Fibroblast of skin of left biceps (primary cell): Measurements from ENCODE around the gene SETD7.

Experiments
- DNase-seq, 2 experiments: peaks; one replicate each; pipeline ENCODE4 v3.0.0-alpha.2; 2013; ENCODE audit warnings: low read depth in 2 of 2

SETD7 gene

GRCh38 chr4:139550724-139551429 lies 5.1 kb downstream of the SETD7 start:
- DNase-seq: no peak

DNA sequence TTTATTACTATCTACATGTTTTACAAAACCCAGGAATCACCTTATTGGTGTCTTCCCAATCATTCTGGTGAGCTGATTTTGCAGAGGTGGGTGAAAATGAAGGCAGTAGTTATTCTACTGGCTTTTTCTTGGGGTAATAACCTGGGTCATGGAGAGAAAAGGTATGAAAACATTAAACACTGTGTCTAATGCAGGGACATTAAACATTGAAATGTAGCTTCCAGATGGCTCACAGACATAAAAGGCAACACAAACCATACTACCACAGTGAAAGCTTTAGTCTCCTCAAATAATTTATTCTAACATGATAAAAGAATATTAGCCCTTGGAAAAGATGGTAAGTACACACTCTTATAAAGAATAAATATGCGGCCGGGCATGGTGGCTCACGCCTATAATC lies 8.0 kb downstream of the SETD7 start:
- DNase-seq: no peak

- no peak for DNase-seq
These were observed 15.4 kb downstream of the SETD7 start for GRCh38 chr4:139540632-139541031.

GRCh38 chr4:139540161-139540560 lies 15.9 kb downstream of the SETD7 start:
- no peak for DNase-seq

GRCh38 chr4:139537292-139537691 lies 18.7 kb downstream of the SETD7 start:
- no peak for DNase-seq

- DNase-seq: no peak
These were observed 20.2 kb downstream of the SETD7 start for GRCh38 chr4:139535871-139536234.

- DNase-seq: no peak
These were observed 20.7 kb downstream of the SETD7 start for GRCh38 chr4:139535228-139535870.

DNA sequence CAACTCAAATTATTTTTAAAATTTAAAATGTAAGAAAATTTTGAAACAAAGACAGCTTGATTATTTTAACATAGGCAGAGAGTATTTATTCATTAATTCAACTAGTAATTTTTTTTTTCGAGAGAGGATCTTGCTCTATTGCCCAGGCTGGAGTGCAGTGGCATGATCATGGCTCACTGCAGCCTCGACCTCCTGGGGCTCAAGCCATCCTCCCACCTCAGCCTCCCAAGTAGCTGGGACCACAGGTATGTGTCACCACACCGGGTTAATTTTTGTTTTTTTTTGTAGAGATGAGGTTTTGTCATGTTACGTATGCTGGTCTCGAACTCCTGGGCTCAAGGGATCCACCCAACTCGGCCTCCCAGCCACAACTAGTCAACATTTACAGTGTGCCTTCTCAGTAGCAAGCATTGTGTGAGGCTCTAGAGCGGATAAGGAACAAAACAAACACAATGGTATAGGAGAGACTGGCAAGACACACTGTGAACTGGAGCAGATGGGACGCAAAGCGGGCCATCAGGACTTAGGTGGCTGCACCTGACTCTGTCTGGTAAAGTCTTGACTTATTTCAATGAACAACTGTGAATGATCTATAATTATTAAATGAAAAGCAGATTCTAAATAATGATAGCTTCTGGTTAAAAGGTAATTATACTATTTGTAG lies 21.6 kb downstream of the SETD7 start:
- no peak for DNase-seq

- DNase-seq: no peak
These were observed 22.5 kb downstream of the SETD7 start for GRCh38 chr4:139533511-139533910.

GRCh38 chr4:139532947-139533346 lies 23.1 kb downstream of the SETD7 start:
- DNase-seq: no peak

- no peak for DNase-seq
These were observed 25.1 kb downstream of the SETD7 start for GRCh38 chr4:139530833-139531427.

DNA sequence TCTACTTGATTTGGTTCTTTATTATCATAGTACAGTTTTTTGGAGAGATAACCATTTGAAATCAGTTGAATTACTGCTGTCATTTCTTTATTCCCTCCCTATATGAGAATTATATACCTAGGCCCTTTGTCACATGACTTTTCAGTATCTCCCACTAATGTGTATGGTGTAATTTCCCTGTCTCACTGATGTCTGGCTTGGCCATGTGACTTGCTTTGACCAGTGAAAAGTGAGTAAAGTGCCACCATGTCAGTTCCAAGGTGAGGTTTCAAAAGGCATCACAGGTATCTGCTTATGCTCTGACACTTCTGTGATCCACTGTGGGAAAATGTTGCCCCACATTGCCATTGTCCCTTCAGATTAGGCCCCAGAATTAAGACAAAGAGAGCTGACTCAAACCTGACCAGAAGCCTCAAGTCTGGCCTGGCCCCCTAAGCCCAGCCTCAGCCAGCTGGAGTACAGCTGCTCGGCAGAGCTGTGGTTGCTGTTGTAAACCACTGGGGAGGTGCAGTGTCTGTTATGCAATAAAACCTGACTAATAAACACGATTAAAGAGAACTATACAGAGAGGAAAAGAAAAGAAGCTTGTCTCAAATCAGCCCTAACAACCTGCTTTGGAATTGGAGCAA lies 27.5 kb downstream of the SETD7 start:
- peak; percentile 54 to 58 for DNase-seq

DNA sequence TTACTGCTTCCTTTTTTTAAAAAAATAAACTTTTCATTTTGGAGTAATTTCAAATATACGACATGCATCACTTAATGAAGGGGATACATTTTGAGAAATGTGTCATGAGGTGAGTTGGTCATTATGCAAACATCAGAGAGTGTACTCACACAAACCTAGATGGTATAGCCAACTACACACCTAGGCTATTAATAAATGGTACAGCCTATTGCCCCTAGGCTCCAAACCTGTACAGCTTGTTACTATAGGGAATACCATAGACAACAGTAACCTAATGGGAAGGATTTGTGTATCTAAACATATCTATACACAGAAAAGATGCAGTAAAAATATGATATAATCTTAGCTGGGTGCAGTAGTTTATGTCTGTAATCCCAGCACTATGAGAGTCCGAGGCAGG lies 29.1 kb downstream of the SETD7 start:
- DNase-seq: no peak

DNA sequence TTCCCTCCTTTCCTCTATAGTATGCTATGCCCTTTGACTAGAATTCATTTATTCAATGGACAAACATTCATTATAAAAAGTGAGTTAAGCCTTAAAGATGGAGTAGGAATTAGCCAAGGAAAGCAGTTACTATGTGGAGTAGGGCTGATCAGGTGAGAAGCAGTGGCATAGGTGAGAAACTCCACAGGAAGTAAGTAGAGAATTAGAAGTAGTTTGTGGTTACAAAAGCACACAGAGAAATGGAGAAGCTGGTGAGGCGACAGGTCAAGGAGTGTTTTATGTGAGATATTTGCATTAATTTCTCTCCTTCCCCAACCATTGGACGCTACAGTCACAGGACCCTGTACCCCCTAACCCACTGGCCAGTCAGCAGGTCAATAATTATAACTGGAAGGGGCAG lies 30.6 kb downstream of the SETD7 start:
- no peak for DNase-seq

DNA sequence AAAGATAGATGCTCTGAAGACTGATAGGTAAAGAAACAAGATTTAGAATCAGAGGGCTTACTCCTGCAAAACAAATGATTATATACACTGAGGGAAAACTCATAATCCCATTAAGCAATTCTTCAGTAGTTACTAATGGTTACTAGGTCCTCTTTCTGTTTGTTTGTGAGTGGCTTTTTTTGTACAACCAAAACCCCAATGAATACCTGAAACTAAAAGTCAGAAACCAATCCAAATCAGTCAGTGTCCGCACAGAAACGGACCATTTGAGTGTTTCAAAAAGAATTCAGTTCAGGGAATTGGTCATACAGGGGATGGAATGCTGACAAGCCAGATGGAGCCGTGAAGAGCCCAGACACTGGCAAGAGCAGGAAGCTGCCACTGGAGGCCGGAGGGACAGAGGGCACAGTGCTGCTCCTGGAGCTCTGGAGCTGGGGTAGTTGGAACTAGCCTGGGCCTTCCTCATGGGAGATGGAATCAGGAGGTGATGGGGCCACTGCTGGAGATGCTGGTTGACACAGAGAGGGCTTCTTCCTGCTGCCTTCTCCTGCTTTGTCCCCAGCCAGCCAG lies 31.9 kb downstream of the SETD7 start:
- DNase-seq: no peak

GRCh38 chr4:139523076-139523475 lies 32.9 kb downstream of the SETD7 start:
- DNase-seq: no peak

DNA sequence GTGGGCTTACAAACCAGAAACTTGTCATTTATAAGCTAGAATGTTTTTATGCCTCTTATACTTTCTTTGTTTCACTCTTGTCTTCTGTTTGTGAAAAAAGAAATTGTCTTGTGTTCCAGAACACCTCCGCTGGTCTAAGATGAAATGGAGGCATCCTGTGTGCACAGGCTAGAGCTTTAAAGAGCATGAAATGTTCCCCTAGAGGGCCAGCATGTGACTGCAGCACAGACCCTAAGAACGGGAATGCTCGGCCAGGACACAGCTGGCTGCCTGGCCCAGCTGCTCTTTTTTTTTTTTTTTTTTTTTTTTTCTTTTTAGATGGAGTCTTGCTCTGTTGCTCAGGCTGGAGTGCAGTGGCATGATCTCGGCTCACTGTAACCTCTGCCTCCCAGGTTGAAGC lies 33.6 kb downstream of the SETD7 start:
- no peak for DNase-seq

GRCh38 chr4:139521754-139522401 lies 34.1 kb downstream of the SETD7 start:
- no peak for DNase-seq

DNA sequence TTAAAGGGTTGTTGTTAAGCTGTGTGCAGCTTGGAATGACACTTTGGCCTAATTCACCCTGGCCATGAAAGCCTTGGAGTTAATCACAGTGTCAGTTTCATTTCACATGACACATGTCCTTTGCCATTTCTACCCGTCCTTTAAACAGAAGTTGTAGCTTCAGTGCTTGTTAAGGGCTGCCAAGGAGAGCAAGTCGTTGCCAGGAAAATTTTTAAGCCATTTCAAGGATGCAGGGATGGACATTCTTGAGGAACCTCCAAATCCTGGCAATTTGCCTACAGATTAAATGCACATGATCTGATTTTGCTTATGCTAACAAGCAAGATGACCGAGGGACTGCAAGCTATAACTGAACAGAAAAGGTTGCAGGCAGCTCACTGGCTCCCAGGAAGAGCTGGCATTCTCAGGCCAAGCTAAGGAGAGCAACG lies 40.5 kb downstream of the SETD7 start:
- no peak for DNase-seq

DNA sequence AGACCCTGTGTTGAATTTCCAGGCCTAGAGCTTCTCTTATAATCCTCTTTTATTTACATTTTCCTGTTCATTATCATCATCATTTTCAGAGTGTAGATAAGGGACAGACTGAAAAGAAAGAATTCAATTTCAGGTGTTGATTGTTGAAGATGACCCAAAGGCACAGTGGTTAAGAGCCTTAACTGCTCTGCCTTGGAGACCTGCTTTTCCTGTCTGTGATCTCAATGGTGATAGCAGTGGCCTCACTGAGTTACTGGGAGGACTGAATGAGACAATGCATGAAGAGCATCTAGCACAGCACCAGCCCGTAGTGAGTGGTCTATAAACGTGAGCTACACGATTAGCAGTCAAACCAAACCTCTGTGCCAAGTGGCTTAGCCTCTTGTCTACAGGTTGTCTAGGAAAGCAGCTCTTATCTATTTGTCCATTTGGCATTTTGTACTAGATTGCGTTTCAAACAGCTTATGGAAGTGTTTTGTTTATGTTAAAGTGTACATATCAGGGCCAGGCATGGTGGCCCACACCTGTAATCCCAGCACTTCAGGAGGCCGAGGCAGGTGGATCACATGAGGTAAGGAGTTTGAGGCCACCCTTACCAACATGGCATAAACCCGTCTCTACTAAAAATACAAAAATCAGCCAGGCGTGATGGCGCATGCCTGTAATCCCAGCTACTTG lies 41.5 kb downstream of the SETD7 start:
- DNase-seq: no peak

GRCh38 chr4:139511320-139511719 lies 44.7 kb downstream of the SETD7 start:
- DNase-seq: no peak
